Stimulated activated naive CD8-positive, alpha-beta T cell treated with anti-CD3 and anti-CD28 coated beads, Interleukin-15, amount 100 ng/mL, for 72 hours (primary cell): ENCODE results near the gene ARHGEF16.

Experiments
- ATAC-seq: fragments of 150-1000 bp; cut with Tn5 transposase; 2 replicates; pipeline ENCODE4 v1.10.0; 2021; ENCODE audit warnings: mild to moderate bottlenecking, moderate library complexity
- DNase-seq, 2 donors: peaks; one replicate each; pipeline ENCODE4 v3.0.0; 2021 to 2022
- H3K27ac Mint-ChIP-seq, 2 donors: one replicate each; pipeline ENCODE4 v1.8.0; 2022; ENCODE audit warnings: mild to moderate bottlenecking in 2 of 2, mixed read lengths in 2 of 2, moderate library complexity in 2 of 2
- H3K27me3 Mint-ChIP-seq: one replicate; pipeline ENCODE4 v1.8.0; 2022; ENCODE audit warnings: mixed read lengths
- H3K4me1 Mint-ChIP-seq: one replicate; pipeline ENCODE4 v1.8.0; 2022; ENCODE audit warnings: mild to moderate bottlenecking, mixed read lengths
- H3K4me3 Mint-ChIP-seq, 2 donors: one replicate each; pipeline ENCODE4 v1.8.0; 2022; ENCODE audit warnings: mild to moderate bottlenecking in 2 of 2, mixed read lengths in 2 of 2, moderate library complexity in 1 of 2
- H3K9me3 Mint-ChIP-seq, 2 donors: one replicate each; pipeline ENCODE4 v1.8.0; 2022; ENCODE audit warnings: mixed read lengths in 2 of 2

The ARHGEF16 gene

GRCh38 chr1:3456964-3457909 lies 2.8 kb downstream of the ARHGEF16 start:
- H3K4me1 Mint-ChIP-seq, result peaks cover 10% of the 10 kb centered on the region
- H3K9me3 Mint-ChIP-seq, result no peaks in the 10 kb centered on the region
- no peak for DNase-seq
- H3K4me3 Mint-ChIP-seq, result no peak overlapping the region
- peaks cover 11% of the 10 kb centered on the region for H3K27me3 Mint-ChIP-seq
- no peak for ATAC-seq
- no peak overlapping the region for H3K27ac Mint-ChIP-seq

DNA sequence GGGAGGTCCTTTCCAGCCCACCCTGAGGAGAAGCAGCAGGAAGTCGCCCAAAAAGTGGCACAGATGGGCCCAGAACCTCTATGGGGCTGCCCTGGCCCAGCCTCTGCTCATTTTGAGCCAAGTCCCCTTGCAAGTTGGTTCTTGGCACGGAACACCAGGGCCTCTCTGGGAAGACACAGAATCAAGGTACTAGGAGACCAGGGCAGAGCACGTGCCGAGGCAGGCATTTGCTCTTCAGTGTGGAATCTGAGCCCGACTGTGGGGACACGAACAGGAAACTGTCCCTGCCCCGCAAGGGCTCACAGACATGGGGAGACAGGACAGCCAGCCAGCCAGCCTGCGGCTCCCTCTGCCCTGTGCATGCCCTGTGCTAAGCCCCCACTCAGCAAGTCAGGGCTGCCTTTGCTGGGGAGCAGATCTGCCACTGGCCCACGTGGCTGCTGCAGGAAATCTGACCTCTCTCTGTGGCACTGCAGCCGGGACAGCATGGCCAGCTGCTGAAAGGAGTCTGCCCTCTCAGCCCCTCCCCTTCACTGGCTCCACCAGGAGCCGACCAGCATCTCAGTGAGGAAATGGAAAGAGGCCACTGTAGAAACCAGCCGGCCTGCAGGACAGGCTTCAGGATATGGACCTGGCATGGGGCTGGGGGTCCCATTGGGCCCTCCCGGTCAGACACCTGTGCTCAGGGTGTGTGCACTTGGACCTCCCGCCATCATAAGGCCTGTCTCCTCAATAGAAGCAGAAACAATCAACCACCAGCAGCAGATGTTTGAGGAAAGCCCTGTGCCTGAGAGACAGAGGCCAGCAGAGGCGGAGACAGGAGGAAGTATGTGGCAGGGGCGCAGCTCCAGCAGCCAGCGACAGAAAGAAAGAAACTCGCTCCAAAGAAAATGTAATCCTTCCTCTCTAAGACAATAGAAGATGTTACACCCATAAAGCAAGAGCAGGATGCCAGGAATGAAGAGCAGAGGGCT lies 3.7 kb downstream of the ARHGEF16 start:
- no peak for DNase-seq
- peaks cover 7% of the 10 kb centered on the region for H3K4me1 Mint-ChIP-seq
- H3K4me3 Mint-ChIP-seq, result no peak overlapping the region
- H3K9me3 Mint-ChIP-seq, result no peaks in the 10 kb centered on the region
- ATAC-seq, result no peak
- H3K27me3 Mint-ChIP-seq, result peaks cover 4% of the 10 kb centered on the region
- peak overlapping the region in 1 of 2 donors; percentile 28 for H3K27ac Mint-ChIP-seq

DNA sequence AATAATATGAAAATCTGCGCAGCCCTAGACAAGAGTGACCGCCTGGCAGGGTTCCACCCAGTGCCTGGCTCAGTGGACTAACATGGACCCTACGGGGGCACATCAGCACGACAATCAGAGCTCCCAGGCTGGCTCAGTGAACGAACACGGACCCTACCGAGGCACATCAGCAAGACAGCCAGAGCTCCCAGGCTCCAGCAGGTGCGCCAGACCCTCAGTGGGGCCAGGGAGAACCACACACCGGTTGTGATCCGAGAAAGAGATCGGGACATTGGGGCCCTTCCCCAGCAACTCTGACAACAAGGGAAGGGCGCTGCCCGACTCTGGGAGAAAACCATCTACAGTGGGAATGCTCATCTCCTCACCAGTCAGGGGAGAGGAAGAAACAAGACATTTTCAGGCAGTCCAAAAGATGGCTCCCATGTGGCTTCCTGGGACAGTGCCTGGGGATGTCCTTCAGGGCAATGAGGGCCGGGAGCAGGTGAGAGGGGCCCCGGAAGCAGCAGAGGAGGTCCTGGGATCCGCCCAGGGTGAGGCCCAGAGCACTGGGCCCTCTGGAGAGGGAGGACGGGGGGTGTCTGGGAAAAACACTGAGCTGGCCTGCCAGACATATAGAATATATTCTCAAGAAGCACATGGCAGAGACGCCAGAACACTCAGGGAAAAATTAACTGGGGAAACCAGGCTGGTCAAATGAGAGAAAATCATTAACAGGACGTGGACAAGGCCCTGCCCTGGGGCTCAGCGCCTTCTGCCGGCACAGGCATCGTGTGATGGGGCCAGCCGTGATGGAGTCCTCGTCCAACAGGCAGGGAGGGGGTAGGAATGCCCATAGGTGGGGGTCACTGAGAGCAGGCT lies 4.8 kb downstream of the ARHGEF16 start:
- no peak overlapping the region for H3K27ac Mint-ChIP-seq
- H3K4me1 Mint-ChIP-seq, result peaks cover 5% of the 10 kb centered on the region
- no peak overlapping the region for H3K4me3 Mint-ChIP-seq
- no peaks in the 10 kb centered on the region for H3K27me3 Mint-ChIP-seq
- DNase-seq (no peak), ATAC-seq (no peak)
- no peaks in the 10 kb centered on the region for H3K9me3 Mint-ChIP-seq

DNA sequence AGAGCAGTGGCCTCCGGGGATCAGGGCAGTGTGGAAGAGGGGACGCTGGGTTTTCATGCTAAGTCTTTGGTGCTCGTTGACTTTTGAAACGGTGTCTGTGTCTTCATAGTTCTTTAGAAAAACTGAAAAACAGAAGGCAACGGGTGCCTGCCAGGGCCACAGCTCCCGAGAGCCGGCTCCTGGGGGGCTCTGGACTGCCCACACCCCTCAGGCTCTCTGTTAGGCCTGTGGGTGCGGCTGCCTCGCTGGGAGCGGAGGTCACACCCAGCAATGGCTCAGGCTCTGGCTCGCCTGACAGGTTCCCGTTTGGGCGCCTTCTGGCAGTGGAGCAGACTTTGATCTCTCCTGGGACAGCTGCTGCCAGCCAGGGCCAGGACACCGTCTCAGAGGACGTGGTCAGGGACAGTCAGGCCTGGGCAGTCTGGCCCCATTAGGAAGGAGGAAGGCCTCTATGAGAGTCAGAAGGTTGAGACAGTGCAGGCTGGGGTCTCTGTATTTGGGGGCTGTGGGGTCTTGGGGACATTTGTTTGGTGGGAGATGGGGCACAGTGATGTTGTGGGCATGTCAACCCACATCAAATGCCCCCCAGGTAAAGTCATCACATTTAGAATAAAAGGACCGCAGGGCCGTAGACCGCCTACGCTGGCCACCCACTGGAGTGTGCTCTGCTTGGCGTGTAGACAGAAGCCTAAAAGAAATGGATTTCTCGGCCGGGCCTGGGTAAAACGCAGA lies 5.6 kb downstream of the ARHGEF16 start:
- no peak overlapping the region for H3K27ac Mint-ChIP-seq
- H3K4me1 Mint-ChIP-seq, result peaks cover 2% of the 10 kb centered on the region
- DNase-seq (no peak), ATAC-seq (no peak)
- no peaks in the 10 kb centered on the region for H3K27me3 Mint-ChIP-seq
- no peaks in the 10 kb centered on the region for H3K9me3 Mint-ChIP-seq
- no peak overlapping the region for H3K4me3 Mint-ChIP-seq

DNA sequence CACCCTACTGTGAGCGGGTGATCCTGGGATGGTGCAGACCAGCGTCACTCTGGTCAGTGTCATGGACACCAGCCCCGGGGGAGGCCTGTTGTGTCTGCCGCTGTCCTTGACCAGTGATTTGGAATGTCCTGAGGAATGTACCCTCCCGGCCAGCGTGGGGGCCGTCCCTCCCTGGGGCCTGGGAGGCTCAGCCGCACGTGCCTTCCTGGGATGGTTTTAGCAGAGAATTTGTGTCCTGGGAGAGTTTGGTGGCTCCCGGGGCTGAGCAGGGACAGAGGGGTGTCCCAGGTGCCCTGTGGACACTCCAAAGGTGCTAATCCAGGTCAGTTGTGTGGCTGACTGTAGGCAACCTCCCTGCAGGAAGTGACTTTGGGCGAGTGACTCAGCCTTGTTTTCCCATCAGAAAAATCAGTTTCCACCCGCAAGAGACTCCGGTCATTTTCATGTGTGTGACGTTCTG lies 6.2 kb downstream of the ARHGEF16 start:
- no peaks in the 10 kb centered on the region for H3K9me3 Mint-ChIP-seq
- no peak overlapping the region for H3K27ac Mint-ChIP-seq
- ATAC-seq (no peak), DNase-seq (no peak)
- H3K4me3 Mint-ChIP-seq, result no peak overlapping the region
- H3K27me3 Mint-ChIP-seq, result no peaks in the 10 kb centered on the region
- peaks cover 1% of the 10 kb centered on the region for H3K4me1 Mint-ChIP-seq

DNA sequence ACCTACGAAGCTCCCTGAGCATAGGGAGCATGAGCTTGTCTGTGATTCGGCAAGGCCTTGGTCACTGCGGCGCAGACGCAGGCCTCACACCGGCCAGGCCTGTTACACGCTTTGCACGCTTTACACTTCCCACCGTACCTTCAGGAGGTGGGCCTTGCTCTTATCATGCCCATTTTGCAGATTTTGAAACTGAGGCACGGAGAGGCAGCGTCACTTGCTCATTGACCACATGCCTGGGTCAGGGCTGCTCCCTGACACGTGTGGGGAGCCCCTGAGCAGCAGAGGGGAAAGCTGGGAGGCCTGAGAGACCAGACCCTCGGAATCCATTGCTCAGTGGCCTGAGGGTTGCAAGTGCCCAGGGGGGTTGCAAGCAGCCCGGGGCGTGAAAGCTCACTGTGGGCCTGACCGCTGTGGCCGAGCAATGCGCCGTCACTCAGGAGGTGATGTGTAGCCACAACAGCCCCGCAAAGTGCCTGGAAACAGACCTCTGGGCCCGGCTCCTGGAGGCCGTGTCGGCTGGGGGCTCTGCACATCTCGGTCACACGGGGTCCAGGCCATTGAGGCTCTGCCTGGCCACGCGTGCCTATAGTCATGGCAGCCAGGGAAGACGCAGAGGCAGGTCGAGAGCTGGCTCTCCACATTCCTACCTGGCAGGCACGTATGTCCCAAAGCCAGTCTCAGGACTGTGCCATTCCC lies 6.9 kb downstream of the ARHGEF16 start:
- Mint-ChIP-seq H3K27ac (peak overlapping the region in 1 of 2 donors; percentile 4), H3K9me3 (no peaks in the 10 kb centered on the region), H3K4me1 (peaks cover 8% of the 10 kb centered on the region), H3K4me3 (no peak overlapping the region), H3K27me3 (no peaks in the 10 kb centered on the region)
- no peak for DNase-seq
- ATAC-seq, result no peak

DNA sequence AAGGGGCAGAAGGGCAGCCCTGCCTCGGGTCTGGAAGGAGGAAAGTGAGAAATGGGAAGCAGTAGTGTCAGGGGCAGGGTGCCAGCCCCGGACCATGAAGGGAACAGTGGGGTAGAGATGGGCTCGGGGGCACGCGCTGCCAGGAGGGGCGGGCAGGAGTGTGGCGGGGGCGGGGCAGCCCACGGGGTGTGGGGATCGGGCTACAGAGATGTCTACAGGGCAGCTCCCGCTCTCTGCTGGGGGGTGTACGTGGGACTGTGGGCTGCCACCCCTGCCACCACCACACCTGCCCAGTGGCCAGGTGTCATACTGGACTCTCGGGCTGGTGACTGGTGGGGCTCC lies 7.4 kb downstream of the ARHGEF16 start:
- Mint-ChIP-seq H3K4me1 (peaks cover 9% of the 10 kb centered on the region), H3K4me3 (no peak overlapping the region), H3K27ac (peak overlapping the region in 1 of 2 donors; percentile 4), H3K9me3 (no peaks in the 10 kb centered on the region), H3K27me3 (no peaks in the 10 kb centered on the region)
- ATAC-seq (peak; percentile 10), DNase-seq (no peak)

DNA sequence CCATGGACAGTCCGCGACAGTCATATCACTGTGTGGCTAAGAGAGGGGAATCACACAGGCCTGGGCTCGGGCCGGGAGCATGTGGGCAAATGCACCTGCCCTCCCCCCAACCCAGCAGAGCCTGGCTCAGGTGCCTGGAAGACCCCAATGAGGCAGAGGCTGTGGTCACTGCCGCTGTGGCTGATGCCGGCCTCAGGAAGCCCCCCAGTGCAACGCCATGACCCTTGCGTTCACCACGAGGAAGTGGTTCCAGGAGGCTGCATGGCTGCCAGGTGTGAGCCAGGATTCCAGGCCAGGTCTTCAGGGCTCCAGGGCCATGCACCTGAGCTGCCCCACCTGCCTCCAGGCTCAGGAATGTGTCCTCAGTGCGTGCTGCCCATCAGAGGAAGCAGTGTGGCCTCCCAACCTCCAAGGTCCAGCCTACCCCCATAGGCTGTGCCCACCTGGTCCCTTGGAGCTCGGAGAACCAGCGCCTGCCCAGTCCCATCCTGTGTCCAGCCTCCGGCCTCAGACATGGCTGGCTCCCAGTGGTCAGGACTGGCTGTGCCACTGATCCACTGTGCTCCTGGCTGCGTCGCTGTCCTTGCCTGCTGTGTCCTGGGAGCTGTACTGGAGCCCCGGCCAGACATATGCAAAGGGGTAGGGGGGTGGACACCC lies 8.0 kb downstream of the ARHGEF16 start:
- Mint-ChIP-seq H3K4me1 (peaks cover 9% of the 10 kb centered on the region), H3K27ac (no peak overlapping the region), H3K9me3 (no peaks in the 10 kb centered on the region), H3K27me3 (no peaks in the 10 kb centered on the region), H3K4me3 (no peak overlapping the region)
- DNase-seq (no peak), ATAC-seq (no peak)

DNA sequence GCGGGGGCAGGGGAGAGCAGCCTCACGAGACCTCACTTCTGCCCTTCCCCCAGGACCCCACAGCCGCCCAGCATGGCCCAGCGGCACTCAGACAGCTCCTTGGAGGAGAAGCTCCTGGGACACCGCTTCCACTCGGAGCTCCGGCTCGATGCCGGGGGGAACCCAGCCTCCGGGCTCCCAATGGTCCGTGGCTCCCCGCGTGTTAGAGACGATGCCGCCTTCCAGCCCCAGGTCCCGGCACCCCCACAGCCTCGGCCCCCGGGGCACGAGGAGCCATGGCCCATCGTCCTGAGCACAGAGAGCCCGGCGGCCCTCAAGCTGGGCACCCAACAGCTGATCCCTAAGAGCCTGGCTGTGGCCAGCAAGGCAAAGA lies 8.5 kb downstream of the ARHGEF16 start:
- ATAC-seq (no peak), DNase-seq (no peak)
- no peak overlapping the region for H3K27ac Mint-ChIP-seq
- no peaks in the 10 kb centered on the region for H3K9me3 Mint-ChIP-seq
- H3K4me1 Mint-ChIP-seq, result peaks cover 9% of the 10 kb centered on the region
- no peak overlapping the region for H3K4me3 Mint-ChIP-seq
- no peaks in the 10 kb centered on the region for H3K27me3 Mint-ChIP-seq

GRCh38 chr1:3463408-3463863 lies 9.0 kb downstream of the ARHGEF16 start:
- ATAC-seq (no peak), DNase-seq (no peak)
- Mint-ChIP-seq H3K4me3 (no peak overlapping the region), H3K9me3 (no peaks in the 10 kb centered on the region), H3K27ac (no peak overlapping the region), H3K4me1 (peaks cover 9% of the 10 kb centered on the region), H3K27me3 (no peaks in the 10 kb centered on the region)

GRCh38 chr1:3463891-3464648 lies 9.6 kb downstream of the ARHGEF16 start:
- no peak for DNase-seq
- no peaks in the 10 kb centered on the region for H3K27me3 Mint-ChIP-seq
- no peak overlapping the region for H3K27ac Mint-ChIP-seq
- H3K4me1 Mint-ChIP-seq, result peaks cover 9% of the 10 kb centered on the region
- ATAC-seq, result no peak
- no peak overlapping the region for H3K4me3 Mint-ChIP-seq
- no peaks in the 10 kb centered on the region for H3K9me3 Mint-ChIP-seq

- H3K4me3 Mint-ChIP-seq, result no peak overlapping the region
- ATAC-seq (no peak), DNase-seq (no peak)
- H3K4me1 Mint-ChIP-seq, result peaks cover 9% of the 10 kb centered on the region
- H3K9me3 Mint-ChIP-seq, result no peaks in the 10 kb centered on the region
- H3K27me3 Mint-ChIP-seq, result no peaks in the 10 kb centered on the region
- no peak overlapping the region for H3K27ac Mint-ChIP-seq
These were observed 10.2 kb downstream of the ARHGEF16 start for GRCh38 chr1:3464649-3465025.
